Embryonic facial prominence (tissue), 1 donor: ENCODE data around the gene ADCY5.
"Not testable (repeated sequence)": the region's sequence is repeated elsewhere in the genome, so short reads cannot be mapped to it uniquely, and the experiment has no call there.

Experiments used
- DNase-seq: peaks from one replicate; pipeline ENCODE4 v3.0.0-alpha.2; 2016; ENCODE audit errors: extremely low spot score

The ADCY5 gene

DNA sequence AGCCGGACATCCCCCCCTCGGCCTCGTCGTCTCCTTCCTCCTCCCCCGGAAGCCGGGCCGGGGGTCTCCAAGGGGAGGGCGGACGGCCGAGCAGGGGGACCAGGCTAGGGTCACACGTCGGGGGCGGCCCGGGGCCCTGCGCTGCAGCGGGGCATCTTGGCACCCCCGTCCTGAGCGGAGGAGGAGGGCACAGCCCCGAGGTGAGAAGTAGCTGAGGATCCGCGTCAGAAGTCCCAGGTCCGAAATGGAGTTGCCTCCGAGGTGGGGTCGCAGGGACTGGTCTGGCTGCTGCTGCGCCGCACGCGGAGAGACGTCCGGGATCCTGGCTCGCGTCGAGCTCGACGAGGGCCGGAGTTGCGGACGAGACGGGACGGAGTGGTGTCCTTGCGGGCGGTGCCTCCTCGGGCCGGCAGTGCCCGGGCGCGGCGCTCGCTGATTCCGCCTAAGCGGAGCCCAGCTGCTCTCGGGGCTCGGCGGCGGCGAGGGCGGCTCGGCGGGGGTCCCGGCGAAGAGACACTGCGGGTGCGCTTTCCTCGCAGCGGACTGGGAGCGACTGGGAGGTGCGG, at the start of gene ADCY5:
Gene ADCY5, minus strand, starts transcription at position 555 of the 566 bp plus-strand sequence. Its CDS starts 545 bp downstream, at position 10.
- DNase-seq = no peak

DNA sequence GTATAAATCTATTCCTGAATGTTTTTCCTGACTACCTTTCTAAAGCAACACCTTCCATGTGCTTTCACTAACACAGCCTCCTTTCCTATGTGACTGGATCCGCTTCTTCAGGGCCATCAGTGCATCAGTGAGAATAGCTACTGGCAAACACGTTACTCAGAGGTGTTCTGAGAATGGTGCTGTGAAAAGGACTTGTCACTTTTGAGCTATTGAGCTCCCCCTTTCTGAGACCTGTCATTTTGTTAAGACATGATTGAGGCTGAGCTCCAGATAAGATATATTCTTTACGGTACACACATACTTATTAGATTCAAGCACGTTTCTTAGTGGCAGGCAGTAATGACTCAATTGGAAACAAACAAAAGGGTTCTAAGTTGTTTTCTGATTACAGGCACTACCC, 45.0 kb upstream of the ADCY5 start:
- no peak for DNase-seq

DNA sequence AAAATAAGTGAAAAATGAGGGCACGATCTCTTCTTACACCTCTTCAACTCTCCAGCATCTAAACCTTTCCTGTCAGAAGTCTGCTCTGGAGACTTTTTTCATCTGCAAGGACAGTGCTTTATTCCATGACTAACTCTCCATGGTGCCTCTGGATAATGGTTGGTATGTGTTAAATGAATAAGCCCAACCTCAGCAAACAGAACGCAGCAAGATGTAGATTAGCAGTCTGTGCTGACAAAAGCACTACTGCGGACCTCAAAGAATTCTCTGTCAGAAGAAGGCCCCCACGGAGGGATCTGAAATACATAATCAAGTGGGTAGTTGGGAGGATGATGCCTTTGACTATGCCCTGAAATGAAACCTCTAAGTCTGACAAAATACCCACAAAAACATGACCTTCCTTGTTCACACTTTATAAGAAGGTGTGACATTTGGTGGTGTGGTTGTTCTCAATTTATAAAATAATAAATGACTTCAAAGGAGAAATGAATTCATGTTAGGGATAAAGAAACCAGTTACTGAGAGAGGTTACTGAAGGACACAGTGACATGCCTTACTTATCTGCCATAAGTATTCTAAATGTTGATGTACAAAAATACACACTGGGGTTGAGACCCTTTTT, 43.2 kb upstream of the ADCY5 start:
- DNase-seq = no peak

DNA sequence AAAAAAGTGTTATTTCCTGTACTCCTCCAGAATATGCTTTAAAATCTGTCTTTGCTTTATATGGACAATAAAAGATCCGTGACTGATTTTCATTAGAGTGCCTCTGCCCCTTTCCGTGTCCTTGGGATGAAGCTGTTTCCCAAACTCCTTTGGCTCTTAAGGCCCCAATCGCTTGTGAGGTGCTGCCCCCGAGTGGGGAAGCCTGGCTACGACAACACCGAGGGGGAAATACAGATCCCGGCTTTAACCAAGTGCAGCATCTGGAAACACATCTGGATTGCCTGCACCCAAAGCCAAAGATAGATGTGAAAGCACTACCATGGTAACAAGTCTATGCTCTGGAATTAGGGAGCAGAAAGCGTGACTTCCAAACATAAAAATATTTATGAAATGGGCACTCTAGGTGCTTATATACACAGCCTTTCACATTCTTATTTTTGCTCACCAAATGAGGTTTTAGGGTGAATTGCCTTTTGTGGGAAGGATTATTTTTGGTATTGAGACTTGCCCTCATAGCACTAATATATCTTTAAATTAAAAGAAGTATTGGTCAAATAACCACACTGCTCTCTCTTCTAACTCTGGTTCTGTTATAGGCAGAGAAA, 40.6 kb upstream of the ADCY5 start:
- DNase-seq = peak; percentile 57

DNA sequence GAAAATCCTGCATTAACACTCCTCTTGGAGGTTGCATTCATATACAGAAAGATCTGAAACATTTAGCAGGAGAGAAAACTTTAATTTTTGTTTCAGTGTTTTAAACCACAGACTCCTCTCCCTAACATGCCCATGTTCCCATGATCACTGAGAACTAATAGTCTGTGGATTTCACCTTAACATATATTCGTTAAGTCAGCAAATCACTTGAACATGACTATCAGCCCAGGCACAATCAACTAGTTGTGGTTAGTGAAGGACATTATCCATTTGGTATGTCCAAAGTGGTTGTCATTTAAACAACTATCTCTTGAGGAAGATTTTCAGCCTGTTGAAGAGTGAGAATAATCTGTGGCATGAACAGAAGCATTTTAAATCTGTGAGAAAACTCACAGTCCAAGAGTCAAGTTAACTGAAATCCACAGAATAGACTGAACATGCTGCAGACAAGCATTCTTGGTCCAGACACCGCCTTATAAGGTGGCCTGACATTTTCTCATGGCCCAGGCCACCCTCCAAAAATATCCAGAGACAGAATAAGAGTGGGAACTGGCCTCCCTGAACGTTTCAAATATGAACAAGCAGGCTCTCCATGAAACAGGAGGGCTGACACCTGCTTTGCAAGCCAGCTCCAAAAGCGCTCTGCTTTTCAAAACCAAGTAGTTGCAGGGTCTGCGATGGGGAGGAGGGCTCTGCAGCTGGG, 39.9 kb upstream of the ADCY5 start:
- no peak for DNase-seq

DNA sequence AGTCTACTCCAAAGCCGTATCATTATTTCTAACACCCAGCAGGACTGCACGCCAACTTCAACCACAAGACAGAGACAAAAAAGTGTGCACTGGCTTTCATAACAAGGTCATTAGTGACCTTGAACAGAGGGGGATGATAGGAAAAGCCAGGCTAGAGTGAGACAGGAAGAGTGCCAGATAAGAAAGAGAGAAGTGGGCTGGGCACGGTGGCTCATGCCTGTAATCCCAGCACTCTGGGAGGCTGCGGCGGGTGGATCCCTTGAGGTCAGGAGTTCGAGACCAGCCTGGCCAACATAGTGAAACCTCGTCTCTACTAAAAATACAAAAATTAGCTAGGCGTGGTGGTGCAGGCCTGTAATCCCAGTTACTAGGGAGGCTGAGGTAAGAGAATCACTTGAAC, 38.2 kb upstream of the ADCY5 start:
- DNase-seq = not testable (repeated sequence)

DNA sequence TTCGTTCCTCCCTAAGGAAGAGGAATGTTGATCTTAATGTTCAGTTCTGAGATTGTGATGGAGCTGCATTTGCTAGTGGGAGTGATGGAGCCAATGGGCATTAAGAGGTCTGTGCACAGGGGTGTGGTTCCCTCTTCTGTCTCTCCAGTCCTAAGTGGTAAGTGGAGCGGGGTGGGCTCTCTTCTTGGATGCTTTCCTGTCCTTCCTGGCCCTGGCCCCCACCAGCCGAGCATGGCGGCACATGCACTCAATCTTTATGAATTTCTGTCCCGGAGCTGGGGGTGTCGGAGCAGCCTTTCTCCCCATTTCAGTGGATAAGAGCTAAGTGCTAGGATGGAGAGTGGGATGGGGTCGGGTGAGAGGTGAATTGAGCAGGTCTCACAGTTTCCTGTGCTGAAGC, 37.6 kb upstream of the ADCY5 start:
- no peak for DNase-seq

DNA sequence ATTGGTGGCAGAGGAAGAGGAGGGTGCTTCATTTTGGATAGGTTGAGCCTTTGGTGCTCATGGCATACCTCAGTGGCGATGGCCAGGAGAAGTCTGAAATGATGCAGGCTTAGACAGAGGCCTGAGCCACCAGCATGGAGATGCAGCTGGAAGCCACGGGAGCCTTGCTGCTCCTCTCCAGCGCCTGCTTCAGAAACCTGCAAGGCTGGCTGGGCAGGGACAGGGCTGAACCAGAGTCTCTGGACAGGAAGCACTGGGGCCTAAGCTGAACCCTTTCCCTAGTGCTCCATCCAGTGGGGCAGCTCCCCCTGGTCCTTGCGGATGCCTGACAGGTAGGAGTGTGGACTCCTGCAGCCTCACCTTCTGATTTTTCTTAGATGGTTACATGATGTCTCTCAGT, 36.7 kb upstream of the ADCY5 start:
- no peak for DNase-seq

DNA sequence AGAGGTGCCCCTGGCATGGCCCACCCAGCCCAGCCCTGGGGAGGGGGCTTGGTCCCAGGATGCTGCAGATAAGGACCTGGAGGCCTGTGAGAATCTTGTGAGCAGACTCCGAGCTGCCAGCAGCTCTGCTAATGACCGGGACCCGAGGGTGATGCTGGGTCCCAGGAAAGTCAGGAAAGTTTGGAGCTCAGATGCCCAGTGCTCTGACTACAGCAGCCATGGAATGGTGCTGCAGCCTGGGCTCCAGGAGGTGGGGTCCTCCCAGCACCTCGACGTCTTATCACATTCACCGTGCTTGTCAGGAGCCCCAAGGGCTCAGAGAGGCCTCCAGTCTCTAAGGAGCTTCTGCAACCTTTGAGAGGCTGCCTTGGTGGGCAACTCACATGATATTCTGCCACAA, 34.3 kb upstream of the ADCY5 start:
- DNase-seq = no peak

DNA sequence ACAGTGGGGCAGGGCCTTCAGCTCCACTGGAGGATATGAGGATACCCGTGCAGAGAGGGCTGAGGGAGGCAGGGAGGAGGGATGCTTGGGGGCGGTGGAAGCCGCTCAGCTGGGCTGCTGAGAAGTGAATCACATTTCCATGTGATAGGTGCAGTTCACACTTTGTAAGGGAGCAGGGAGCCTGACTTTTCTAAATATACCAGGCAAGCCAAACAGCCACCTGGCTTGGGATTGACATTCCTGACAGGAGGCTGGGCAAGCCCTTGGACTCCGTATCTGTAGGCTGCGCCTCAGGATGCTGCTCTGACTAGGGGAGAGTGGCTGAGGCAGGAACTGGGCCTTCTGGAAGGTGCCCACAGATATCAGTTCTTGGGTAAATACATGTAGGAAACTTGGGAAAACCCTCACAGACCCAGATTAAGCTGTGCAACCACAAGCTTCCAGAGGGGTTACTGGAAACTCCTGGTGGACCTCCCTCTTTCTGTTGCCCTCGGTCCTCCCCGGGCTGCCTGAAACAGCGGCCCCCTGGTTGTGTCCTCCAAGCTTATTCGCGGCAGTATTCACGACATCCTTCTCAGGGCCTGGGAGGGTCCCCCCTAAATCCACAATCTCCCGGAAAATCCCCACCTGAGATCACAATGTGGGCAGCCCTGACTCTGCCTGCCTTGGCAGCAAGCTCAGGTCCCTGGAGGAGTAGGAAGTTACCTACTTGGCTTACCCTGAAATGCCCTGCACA, 33.0 kb upstream of the ADCY5 start:
- DNase-seq = no peak

DNA sequence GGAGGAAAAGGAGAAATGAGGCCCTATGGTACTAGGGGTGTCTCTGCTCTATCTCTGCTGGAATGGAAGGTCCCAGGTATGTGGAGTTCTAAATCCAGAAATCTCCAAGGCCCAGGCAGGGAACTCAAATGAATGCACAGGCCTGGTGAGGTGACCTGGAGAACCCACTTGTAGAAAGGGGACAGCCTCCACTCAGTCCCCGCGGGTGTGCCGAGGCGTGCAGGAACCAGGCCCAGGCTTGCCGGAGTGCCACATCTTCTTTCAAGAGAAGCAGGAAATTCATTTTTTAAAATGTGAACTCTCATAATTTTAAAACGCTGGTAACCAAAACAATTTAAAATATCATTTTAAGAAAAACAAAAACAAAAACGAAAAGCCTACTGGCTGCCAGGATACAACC, 32.2 kb upstream of the ADCY5 start:
- DNase-seq = no peak

DNA sequence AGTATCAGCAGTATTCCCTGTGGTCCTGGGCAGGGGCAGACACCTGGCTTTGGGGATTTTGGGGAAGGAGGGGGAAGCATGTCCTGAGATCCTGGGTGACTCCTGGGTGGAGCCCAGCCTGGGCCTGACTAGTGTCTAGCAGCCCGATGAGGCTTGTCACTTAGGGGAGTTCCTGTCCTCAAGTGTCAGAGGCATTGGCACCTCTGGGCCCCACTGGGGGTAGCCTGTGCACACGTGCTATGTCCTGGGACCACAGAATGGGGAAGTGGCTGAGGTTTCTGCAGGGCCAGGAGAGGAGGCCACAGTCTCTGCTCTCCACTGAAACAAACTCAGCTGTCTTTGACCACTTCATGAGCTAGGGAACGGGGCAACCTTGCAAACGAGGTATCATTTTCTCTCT, 31.5 kb upstream of the ADCY5 start:
- DNase-seq = no peak

DNA sequence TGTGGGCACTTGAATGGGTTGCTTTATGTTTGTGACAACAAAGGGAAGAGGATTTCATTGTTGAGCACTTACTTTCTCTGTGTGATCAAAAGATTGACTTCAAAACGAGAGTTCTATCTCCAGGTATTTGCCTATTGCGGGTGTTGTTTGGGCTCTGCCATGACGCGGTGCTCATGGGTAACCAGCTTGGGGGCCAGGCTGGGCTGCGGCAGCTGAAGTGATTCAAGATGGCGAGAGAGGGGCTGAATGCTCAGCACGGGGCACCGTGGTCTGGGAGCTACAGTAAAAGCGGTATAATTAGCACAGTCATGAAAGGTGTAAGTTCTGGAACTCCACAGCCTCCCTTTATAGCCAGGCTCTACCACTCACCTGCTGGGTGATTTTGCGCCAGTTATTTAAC, 31.0 kb upstream of the ADCY5 start:
- no peak for DNase-seq

DNA sequence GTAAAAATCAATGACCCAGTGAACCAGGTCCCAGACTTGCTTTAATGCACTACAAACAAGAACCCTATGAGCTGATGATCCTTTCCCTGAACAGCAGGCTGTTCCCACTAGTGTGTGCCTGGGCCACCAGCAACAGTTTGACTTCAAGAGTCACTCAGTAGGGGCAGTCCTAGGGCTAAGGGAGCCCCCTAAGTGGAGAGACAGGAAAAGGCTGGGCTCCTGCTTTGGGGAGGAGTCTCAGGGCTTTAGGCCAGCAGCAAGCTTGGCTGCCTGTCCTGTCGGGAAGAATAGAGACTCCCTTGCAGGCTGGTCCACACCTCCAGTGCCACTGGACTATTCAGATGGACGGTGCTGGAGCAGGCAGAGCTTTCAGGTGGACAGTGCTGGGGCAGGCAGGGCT, 29.4 kb upstream of the ADCY5 start:
- no peak for DNase-seq

DNA sequence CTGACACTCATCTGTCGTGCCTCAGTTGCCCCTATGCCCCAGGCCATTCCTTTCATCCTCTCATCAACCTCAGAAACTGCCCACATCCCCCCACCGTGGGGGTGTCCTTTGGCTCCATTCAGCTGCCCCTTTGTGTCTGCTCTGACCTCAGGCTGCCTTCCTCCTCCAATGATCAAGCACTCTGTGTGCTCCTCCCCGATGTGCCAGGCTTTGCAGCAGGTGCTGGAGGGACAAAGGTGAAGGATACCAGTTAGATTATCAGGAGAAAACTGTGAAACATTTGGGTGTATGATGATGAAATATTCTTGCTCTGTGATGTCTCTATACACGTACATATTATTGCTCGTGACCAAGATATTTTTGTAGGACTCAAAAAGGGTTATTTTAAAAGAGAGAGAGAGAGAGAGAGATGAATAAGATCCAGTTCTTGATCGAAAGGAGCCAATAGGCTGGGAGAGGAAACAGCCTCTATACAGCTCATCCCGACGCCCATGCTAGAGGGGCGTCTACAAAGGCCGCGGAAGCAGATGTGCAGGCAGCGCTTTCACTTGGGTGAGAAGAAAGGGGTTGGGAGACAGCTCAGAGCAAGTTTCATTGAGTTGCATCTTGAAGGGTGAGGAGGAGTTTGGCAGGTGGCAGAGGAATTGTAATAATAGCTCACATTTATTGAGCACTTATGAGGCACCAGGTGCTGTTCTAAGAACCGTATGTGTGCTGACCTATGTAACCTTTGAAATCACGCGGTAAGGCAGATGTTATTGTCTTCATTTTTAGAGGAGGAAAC, 28.3 kb upstream of the ADCY5 start:
- DNase-seq = no peak

DNA sequence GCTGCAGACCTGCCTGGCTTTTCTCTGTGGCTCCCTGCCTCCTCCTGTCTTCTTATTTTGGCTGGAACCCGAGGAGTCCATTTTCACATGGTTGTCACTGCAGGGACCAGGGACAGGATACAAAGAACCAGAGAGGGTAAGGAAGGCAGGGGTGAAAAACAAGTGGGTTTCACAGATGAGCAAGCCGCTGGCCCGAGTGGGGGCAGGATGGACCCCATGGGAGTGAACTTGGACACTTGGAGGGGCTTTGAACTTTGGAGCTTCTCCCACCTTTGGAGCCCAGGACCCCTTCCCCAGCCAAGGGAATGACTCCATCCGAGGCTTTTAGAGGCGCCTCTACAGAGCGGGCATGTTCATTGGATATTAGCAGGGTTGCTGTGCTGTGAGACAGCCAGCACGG, 26.9 kb upstream of the ADCY5 start:
- no peak for DNase-seq

DNA sequence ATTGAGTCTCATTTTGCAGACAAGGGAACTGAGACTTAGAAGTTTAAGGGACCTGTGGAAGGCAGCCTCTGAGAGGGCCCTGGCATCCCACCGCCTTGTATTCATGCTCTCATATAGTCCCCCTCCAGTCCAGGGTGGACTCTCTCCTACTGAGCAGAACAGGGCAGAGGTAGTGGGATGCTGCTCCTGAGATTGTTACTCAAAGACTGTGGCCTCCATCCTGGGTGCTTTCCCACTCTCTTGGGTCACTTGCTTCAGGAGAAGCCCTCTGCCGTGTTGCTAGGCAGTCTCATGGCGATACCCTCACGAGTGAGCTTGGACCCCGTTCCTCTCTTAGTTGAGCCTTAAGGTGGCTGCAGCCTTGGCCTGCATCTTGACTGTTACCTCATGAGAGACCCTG, 22.2 kb upstream of the ADCY5 start:
- DNase-seq = no peak

DNA sequence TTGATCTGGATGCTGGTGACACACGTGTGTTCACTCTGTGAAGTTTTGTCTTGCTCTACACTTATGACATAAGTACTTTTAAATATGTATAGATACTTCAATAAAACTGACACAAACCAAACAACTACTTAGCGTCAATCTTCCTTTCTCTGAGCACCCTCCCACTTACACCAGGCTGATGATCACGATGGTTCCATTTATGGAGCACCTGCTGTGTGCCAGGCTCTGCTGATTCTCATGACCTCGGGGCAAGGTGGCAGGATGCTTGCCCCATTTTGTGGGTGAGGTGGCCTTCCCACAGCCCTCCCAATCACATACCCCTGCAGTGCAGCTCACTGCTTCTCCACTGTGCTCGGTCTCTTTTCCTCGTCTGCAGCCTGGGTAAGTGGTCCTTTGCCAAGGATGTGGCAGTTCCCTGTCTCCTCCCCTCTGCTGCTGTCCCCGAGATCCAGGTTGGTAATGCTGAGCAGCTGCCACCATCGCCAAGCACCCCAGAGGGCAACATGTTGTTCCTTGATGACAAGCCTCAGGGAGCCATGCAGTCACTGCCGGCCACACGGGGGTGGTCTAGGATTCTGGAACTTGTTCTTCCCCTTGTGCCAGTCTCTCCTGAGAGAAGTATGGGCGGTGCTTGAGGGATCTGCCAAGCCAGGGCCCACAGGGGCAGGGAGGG, 20.6 kb upstream of the ADCY5 start:
- no peak for DNase-seq

DNA sequence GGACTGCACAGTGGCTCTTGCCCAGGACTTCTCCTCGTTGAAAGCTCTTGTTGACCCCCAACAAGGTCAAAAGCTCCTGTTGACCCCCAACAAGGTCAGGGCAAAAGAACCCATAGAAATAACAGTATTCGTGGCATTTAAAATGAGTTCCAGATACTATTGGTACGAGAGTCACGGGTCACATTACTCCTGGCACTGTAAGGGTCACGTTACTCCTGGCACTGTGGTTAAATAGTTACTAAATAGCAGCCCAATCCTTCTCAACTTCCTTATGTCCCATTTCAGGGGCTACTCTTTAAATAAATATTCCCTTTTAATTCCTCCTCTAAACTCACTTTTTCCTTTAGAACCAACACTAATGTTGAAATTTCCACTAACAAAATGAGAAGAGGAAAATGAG, 18.2 kb upstream of the ADCY5 start:
- no peak for DNase-seq

DNA sequence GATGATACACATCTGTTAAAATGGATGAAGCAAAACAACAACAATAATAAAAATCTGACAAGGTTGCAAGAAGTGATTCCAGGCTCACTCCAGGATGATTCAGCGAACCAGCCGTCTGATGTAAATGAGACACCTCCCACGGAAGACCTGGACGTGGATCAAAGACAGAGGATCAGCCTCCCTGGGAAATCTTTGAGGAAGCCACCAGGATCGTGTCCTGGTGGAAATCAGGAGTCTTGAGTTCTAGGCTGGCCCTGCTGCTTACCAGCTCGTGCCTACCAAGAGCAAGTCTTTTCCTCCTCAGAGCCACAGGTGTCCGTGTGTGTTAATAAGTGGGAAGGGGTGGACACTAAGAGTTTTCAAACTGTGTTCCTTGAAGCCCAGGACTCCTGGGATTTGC, 15.3 kb upstream of the ADCY5 start:
- DNase-seq = no peak

DNA sequence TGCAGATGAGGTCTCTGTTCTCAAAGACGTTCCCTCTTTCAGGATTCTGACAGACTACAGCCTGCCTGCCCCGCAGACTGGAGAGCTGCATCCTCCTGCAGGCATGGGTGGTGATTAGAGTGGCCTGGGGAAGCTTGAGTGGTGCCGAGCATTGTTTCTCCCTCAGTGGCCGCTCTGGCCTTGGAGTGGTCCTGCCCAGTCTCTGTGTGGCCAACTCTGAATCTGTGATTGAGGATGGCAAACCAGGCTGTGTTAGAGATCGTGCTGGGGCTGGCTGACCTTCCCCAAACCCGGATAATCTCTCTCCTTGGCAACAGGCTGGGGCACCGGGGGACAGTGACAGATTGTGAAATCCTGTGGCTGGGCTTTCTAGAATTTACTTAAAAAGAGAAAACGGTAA, 11.0 kb upstream of the ADCY5 start:
- no peak for DNase-seq
